COLO668 (cell line): ENCODE data around the gene DCC.

ENCODE experiments used
- DNase-seq: peaks from one replicate; lab custom pipeline; 2025; ENCODE audit not compliant: unreplicated experiment; lab: John Stamatoyannopoulos, UW

DCC gene

GRCh38 chr18:52426041-52426440 is 86.0 kb downstream of the DCC start:
- no peak for DNase-seq

GRCh38 chr18:52426462-52426861 is 86.5 kb downstream of the DCC start:
- no peak for DNase-seq

- DNase-seq = no peak
These were observed 87.7 kb downstream of the DCC start for GRCh38 chr18:52427521-52428175.

- no peak for DNase-seq
These were observed 91.7 kb downstream of the DCC start for GRCh38 chr18:52431683-52432082.

- no peak for DNase-seq
These were observed 93.8 kb downstream of the DCC start for GRCh38 chr18:52433797-52434196.

DNA sequence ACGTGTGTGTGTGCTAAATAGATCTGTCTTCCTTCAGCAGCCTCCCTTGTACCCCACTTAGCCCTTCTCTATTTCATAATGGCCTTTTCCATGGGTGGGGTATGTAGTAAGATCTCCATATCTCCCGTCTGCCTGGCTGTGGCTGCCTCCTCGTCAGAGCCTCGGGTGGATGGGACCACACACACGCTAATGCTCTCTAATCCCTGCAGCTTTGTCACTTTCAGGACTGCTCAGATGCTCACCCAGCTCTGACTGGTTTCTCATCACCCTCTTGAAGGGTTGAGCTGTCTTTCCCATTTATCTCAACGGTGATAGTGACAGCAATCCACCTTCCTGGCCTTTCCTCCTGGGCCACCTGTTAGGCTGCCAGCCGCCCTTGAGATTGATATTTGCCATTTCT is 95.3 kb downstream of the DCC start:
- no peak for DNase-seq

- no peak for DNase-seq
These were observed 97.2 kb downstream of the DCC start for GRCh38 chr18:52437161-52437560.

- no peak for DNase-seq
These were observed 99.5 kb downstream of the DCC start for GRCh38 chr18:52439457-52439856.

DNA sequence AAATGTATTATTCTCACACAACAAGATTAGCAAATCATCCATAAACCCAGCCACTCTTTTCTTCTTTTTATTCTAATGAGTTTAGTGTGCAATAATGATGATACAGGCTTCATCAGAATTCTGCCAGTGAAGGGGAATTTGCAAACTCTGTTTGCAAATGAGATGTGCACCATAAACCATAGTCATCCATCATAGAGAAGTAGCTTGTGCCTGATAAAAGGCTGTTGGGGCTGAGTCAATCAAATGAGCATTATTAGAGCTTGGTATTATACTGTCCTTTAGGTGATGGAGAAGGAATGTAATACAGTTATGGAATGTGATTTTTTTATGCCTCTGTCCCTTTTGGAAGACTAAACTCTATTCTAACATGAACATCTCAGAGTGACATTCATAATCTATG is 101.8 kb downstream of the DCC start:
- DNase-seq = no peak

- no peak for DNase-seq
These were observed 102.7 kb downstream of the DCC start for GRCh38 chr18:52442686-52443085.

- no peak for DNase-seq
These were observed 111.3 kb downstream of the DCC start for GRCh38 chr18:52451256-52451655.

GRCh38 chr18:52451851-52452250 is 111.9 kb downstream of the DCC start:
- DNase-seq = no peak

DNA sequence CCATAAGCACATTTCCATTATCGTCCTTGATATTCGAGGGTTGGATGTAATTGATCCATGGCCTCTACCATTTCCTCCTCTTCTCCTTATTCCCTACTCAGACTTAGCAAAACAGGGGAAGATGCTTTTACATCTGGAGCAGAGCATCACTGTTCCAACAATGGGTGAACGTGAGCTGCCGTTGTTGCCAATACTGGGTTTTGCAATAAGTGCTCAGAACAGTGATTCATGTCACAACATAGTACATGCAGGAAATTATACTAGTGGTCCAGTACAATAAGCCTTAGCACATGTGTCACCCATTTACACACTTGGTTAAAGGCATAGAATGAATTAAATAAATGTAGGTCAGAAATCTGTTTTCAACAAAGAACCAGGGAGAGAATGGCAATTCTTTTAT is 112.4 kb downstream of the DCC start:
- DNase-seq = no peak

- DNase-seq = no peak
These were observed 119.9 kb downstream of the DCC start for GRCh38 chr18:52459890-52460289.

GRCh38 chr18:52462853-52463252 is 122.9 kb downstream of the DCC start:
- no peak for DNase-seq

DNA sequence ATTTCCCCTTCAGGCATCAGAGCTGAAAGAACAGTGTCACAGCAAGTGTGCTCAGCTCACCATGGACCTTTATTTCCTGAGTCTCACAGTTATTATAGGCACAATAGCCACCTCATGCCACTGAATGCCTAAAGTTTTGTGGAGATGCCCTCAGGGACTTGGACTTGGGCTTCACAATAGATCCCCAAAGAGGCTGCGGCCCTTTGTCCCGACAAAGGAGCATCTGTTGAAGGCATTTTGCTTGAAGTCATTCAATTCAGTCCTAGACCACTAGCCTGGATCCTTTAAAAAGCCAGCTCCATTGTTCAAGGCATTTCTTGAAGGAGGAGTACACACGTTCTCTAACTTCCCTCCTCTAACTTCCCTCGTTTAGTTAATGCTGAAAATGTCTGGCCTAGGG is 125.4 kb downstream of the DCC start:
- DNase-seq = no peak

GRCh38 chr18:52468496-52468895 is 128.5 kb downstream of the DCC start:
- DNase-seq = no peak

DNA sequence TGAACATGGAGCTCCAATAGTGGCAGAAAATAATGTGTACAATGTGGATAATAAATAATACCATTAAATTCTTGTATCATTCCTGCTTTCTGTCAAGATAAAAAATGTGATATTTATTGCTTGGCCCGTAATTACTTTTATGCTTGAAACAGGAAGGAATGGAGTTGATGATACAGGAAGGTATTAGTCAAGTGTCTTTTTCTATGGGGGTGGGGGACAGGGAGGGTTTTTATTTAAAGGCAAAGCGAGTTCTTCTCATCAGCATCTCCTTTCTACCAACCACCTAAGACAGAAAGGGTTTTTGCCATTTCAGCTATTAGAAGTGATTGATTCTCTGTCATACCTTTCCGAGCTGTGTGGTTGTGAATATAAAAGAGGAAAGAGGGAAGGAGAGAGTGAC is 135.3 kb downstream of the DCC start:
- DNase-seq = no peak

- peak; percentile 29 for DNase-seq
These were observed 141.1 kb downstream of the DCC start for GRCh38 chr18:52481116-52481515.

DNA sequence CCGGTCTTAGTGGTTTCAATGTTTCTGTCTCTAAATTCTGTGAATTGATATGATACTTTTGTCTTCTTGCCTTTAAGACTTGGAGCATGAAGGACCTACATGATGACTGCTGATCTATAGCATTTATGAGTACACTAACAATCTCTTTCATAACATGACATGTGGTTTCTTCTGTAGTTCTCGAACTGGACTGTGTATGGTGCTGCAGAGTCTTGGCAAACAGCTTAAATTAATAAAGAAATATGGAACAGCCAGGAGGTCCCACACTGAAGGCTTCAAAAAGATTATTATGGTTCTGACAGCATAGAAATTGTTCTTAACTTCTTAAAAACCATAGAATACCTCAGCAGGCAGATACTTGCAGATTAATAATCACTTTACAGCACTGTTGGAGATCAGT is 145.0 kb downstream of the DCC start:
- DNase-seq = no peak

- no peak for DNase-seq
These were observed 146.1 kb downstream of the DCC start for GRCh38 chr18:52486052-52486451.

DNA sequence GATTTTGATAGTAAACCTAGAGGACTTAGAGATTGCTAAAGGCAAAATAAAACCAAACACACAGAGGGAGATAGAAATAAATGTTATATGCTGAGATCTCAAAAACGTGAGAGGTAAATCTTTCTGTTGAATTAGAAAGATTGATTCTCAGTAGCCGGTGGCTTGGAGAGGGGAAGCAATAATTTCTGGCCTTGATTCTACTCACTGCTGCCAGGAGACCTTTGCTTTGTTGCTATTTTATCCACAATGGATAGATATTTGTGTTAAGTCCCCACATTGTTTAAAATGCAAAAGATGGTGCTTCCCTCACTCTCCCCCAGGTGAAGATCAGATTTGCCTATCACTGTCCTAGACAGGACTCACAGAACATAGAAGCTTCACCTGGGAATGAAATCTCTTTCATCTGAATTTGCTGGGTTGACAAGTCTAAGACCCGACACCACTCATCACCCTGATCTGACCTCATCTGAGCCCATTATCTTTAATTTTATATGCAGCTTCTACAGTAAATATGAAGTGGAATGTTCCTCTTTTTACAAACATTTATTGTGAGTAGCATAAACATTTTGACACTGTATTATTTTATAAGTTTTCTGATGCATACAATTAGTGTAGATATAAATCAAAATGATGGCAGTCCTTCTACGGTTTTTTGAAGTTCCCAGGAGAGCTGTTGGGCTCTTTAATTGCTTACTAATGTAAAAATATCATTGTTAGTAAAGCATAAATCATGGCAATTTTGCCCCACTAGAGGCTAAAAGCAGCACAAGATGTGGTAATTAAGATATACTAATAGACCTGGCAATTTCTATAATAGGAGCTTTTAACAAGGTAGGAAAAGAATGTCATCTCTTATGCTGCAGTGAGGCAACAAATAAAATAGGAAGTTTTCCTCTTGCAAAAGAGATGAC is 149.7 kb downstream of the DCC start:
- no peak for DNase-seq

- DNase-seq = no peak
These were observed 156.4 kb downstream of the DCC start for GRCh38 chr18:52496426-52496825.
